K562 (cell line): ENCODE results near the gene SLC48A1. TPM values are rescaled to one million over a fixed set of nuclear protein-coding genes. Genes with fewer than 3 reads are reported as not detected.

ENCODE experiments used
- ATAC-seq: fragments of 200-7000 bp; cut with Tn5 transposase; 3 replicates; pipeline ENCODE4 v1.9.1; 2020; ENCODE audit warnings: moderate library complexity
- BruUV-seq: library from RNA; stranded (reverse); fragments of 400-500 nt; replicated peaks from 2 replicates; lab custom pipeline; 2021; lab: Mats Ljungman, UMichigan
- CTCF ChIA-PET: fragments of 300-600 bp; formaldehyde crosslinking; extraction: SDS; loops from one replicate; lab custom pipeline; 2021; ENCODE audit warnings: low intra/inter-chr PET ratio; lab: Yijun Ruan, JAX
- POLR2A ChIA-PET: fragments of 300-600, 350-650 bp; sonication (Branson Sonifier 250); formaldehyde crosslinking; extraction: SDS; loops from one replicate; lab custom pipeline; 2021; ENCODE audit warnings: antibody characterized with exemption, inconsistent platforms; lab: Yijun Ruan, JAX
- DNase-seq, 4 experiments: peaks; one replicate each; pipeline versions ENCODE4 v3.0.0 to v3.0.0-alpha.2; 2011 to 2018; ENCODE audit warnings: low spot score in 3 of 4, mixed read lengths in 3 of 4; ENCODE audit errors: extremely low read depth in 1 of 4
- FAIRE-seq: peaks from 2 replicates; lab custom pipeline; 2011; peaks lifted over from hg19 to GRCh38; lab: Jason Lieb, UNC
- H2AFZ ChIP-seq: 2 replicates; pipeline ENCODE4 v1.6.0; 2011; ENCODE audit warnings: low read depth, low read length, control low read depth, inconsistent platforms
- H3K27ac ChIP-seq: fragments of 200-600 bp; 3 replicates; pipeline ENCODE4 v1.8.0; 2011; ENCODE audit warnings: low read depth, mild to moderate bottlenecking, control low read depth, inconsistent platforms, low read length, moderate library complexity, mixed read lengths; ENCODE audit errors: extremely low read depth
- H3K27me3 ChIP-seq, 2 experiments: fragments of 300-600 bp in 1 of 2; 2 replicates in 1 of 2; 3 replicates in 1 of 2; pipeline versions ENCODE4 v1.6.0 to v1.8.0; 2011; ENCODE audit warnings: inconsistent platforms in 2 of 2, low read length in 2 of 2, mild to moderate bottlenecking in 1 of 2, mixed read lengths in 1 of 2, moderate library complexity in 1 of 2; ENCODE audit not compliant: control insufficient read depth in 2 of 2, insufficient read depth in 2 of 2
- H3K36me3 ChIP-seq: fragments of 300-600 bp; 3 replicates; pipeline ENCODE4 v1.8.0; 2011; ENCODE audit warnings: mild to moderate bottlenecking, low read length, inconsistent platforms; ENCODE audit not compliant: control insufficient read depth, insufficient read depth
- H3K4me1 ChIP-seq, 2 experiments: fragments of 200-600 bp in 1 of 2; replicated peaks in 1 of 2; 2 replicates in 1 of 2; 3 replicates in 1 of 2; pipeline versions ENCODE4 v1.5.1 to v1.8.0; 2011; ENCODE audit warnings: inconsistent platforms in 2 of 2, low read length in 2 of 2, mild to moderate bottlenecking in 1 of 2, mixed read lengths in 1 of 2, moderate library complexity in 1 of 2; ENCODE audit not compliant: control insufficient read depth in 2 of 2, insufficient read depth in 2 of 2
- H3K4me2 ChIP-seq: 2 replicates; pipeline ENCODE4 v1.6.1; 2011; ENCODE audit warnings: low read length, control low read depth, inconsistent platforms, mixed read lengths; ENCODE audit not compliant: insufficient read depth
- H3K4me3 ChIP-seq: fragments of 200-600 bp; sonication (generic), shearing (Covaris generic); 2 replicates; pipeline ENCODE4 v1.5.1; 2016; ENCODE audit warnings: control low read depth, inconsistent platforms
- H3K79me2 ChIP-seq: fragments of 200-600 bp; 3 replicates; pipeline ENCODE4 v1.8.0; 2011; ENCODE audit warnings: low read length, inconsistent platforms; ENCODE audit not compliant: control insufficient read depth, insufficient read depth
- H3K9ac ChIP-seq, 2 experiments: 2 replicates each; pipeline versions ENCODE4 v1.6.0 to v1.6.1; 2011; ENCODE audit warnings: low read depth in 2 of 2, low read length in 2 of 2, control low read depth in 1 of 2, inconsistent platforms in 1 of 2, mild to moderate bottlenecking in 1 of 2, mixed read lengths in 1 of 2; ENCODE audit not compliant: insufficient read depth in 1 of 2
- H3K9me1 ChIP-seq: one replicate; pipeline ENCODE4 v1.6.0; 2011; ENCODE audit warnings: inconsistent platforms, mild to moderate bottlenecking, low read length, moderate library complexity; ENCODE audit not compliant: control insufficient read depth, insufficient read depth
- H3K9me3 ChIP-seq: replicated peaks from 2 replicates; pipeline ENCODE4 v1.5.1; 2011; ENCODE audit warnings: low read depth, low read length, inconsistent platforms; ENCODE audit not compliant: control insufficient read depth, insufficient read depth
- H4K20me1 ChIP-seq: replicated peaks from 2 replicates; pipeline ENCODE4 v1.6.1; 2011; ENCODE audit warnings: low read length, inconsistent platforms, mixed read lengths; ENCODE audit not compliant: control insufficient read depth, insufficient read depth
- C11orf30 ChIP-seq: fragments of 450-650 bp; IDR thresholded peaks from 2 replicates; pipeline ENCODE4 v1.6.1; 2016; ENCODE audit warnings: low read depth, mild to moderate bottlenecking
- FOXP1 ChIP-seq: sonication (generic); formaldehyde crosslinking; IDR thresholded peaks from 2 replicates; pipeline ENCODE4 v1.8.0; 2022; ENCODE audit warnings: mild to moderate bottlenecking, missing genetic modification reagents
- GTF2F1 ChIP-seq: IDR thresholded peaks from 2 replicates; pipeline ENCODE4 v1.6.1; 2011; ENCODE audit warnings: low read depth, low read length, improper control_type of control experiment
- HCFC1 ChIP-seq: IDR thresholded peaks from 2 replicates; pipeline ENCODE4 v1.6.1; 2012; ENCODE audit warnings: low read depth, low read length, improper control_type of control experiment
- KAT8 ChIP-seq: fragments of 450-650 bp; IDR thresholded peaks from 2 replicates; pipeline ENCODE4 v1.6.1; 2016; ENCODE audit warnings: low read depth, mild to moderate bottlenecking
- MAFG ChIP-seq: fragments of 450-650 bp; conservative IDR thresholded peaks from 2 replicates; pipeline ENCODE4 v1.6.1; 2016; ENCODE audit warnings: missing genetic modification characterization, missing compliant biosample characterization
- MAFK ChIP-seq: IDR thresholded peaks from 2 replicates; pipeline ENCODE4 v1.6.1; 2011; ENCODE audit warnings: low read length, improper control_type of control experiment
- NUFIP1 ChIP-seq: fragments of 450-650 bp; IDR thresholded peaks from 2 replicates; pipeline ENCODE4 v1.6.1; 2018; ENCODE audit not compliant: partially characterized antibody
- TBP ChIP-seq: optimal IDR thresholded peaks from 2 replicates; pipeline ENCODE3; 2011; ENCODE audit warnings: low read depth, low read length, improper control_type of control experiment
- ZNF12 ChIP-seq: sonication (generic); formaldehyde crosslinking; IDR thresholded peaks from 2 replicates; pipeline ENCODE4 v1.4.0; 2020; ENCODE audit warnings: mild to moderate bottlenecking, missing genetic modification reagents
- ZNF75A ChIP-seq: fragments of 450-650 bp; formaldehyde crosslinking; IDR thresholded peaks from 2 replicates; pipeline ENCODE4 v1.4.0; 2020; ENCODE audit warnings: mild to moderate bottlenecking
- WGBS: fragments of 100-300 bp; shearing (Covaris generic); methylation state at CpG from one replicate; pipeline ENCODE4 v1.1.6; 2016; ENCODE audit warnings: low coverage, mixed read lengths; ENCODE audit not compliant: insufficient coverage; ENCODE audit errors: missing lambda C conversion rate; 5-methylcytosine and 5-hydroxymethylcytosine counted together
- in situ Hi-C: fragments of 300-500 bp; cut with MboI; formaldehyde crosslinking; loops from 4 replicates; pipeline ENCODE4 v1.15.0; 2018; ENCODE audit warnings: inconsistent platforms, mixed read lengths
- intact Hi-C: fragments of 100-400 bp; cut with micrococcal nuclease; formaldehyde crosslinking; loops from 2 replicates; pipeline ENCODE4 v1.14.2; 2022
- polyA plus RNA-seq, 8 experiments: library from polyadenylated mRNA; depleted of rRNA in 4 of 8; stranded (reverse) in 5 of 8; unstranded in 3 of 8; fragments of >200 nt; fragmentation: Nextera tagmentation in 2 of 8; fragmentation: Illumina TruSeq in 1 of 8; extraction: Ambion mirVana in 2 of 8; extraction: Trizol in 1 of 8; gene quantifications; 2 replicates each; pipeline versions ENCODE4 v1.2.1 to v1.2.3, GENCODE V29; 2011 to 2014; ENCODE audit warnings: inconsistent platforms in 1 of 8, missing spikeins in 1 of 8
- total RNA-seq, 7 experiments: library from RNA; depleted of rRNA in 6 of 7; stranded (reverse); fragments of >200 nt in 6 of 7; fragmentation: Illumina TruSeq in 2 of 7; extraction: Trizol in 2 of 7; gene quantifications; 2 replicates each; pipeline versions ENCODE4 v1.2.1 to v1.2.3, GENCODE V29; 2011 to 2021; ENCODE audit warnings: low replicate concordance in 1 of 7
- TF ChIP-seq, protein P1 (sequence below), 2 experiments: fragments of 450-650 bp in 1 of 2; IDR thresholded peaks; 2 replicates each; pipeline ENCODE4 v1.6.1; 2011 to 2017; ENCODE audit warnings: low read depth in 2 of 2, antibody characterized with exemption in 1 of 2, borderline replicate concordance in 1 of 2, low read length in 1 of 2, mild to moderate bottlenecking in 1 of 2, mixed read lengths in 1 of 2; ENCODE audit not compliant: control insufficient read depth in 1 of 2
- TF ChIP-seq, protein P2 (sequence below): fragments of 250-450 bp; sonication (Bioruptor Pico); IDR thresholded peaks from 2 replicates; pipeline ENCODE4 v1.6.1; 2021; ENCODE audit warnings: mild to moderate bottlenecking
- TF ChIP-seq, protein P3 (sequence below): fragments of 450-650 bp; IDR thresholded peaks from 2 replicates; pipeline ENCODE4 v1.6.1; 2018; ENCODE audit warnings: mild to moderate bottlenecking, low read depth; ENCODE audit not compliant: partially characterized antibody

The SLC48A1 gene
- total and polyA plus RNA-seq, 9 of the 15 experiments (the other 6 are each of a cell fraction or from before 2014, with no cell fraction given) = 10.7 to 37.5 (median 18.7) TPM

DNA sequence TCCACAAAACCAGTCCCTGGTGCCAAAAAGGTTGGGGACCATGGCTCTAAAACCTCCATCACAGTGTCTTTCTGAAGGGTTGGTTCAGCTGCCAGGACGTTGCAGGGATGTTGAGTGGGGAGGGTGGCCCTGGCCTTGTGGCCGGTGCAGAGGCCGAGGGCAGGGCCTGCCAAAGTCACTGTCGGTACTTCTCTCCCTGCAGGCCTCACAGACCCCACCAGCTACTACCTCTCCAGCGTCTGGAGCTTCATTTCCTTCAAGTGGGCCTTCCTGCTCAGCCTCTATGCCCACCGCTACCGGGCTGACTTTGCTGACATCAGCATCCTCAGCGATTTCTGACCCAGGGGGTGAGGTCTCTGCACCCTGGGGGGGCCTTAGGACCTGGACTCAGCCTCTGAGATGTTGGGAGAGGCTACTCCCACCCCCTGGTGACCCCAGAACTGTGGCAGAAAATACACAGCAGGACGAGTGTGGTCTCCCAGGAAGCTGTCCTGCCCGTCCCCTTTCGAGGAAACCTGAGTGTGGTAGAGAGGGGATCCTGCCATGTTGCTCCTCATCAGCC is 7.0 kb downstream of the SLC48A1 start:
- FAIRE-seq (no peak), ATAC-seq (no peak), DNase-seq (no peak)
- ChIA-PET POLR2A (interaction anchor here (0.6 to 2.0 kb wide), 7 partner anchors 10 to 78 kb away, joined by 3 to 6 read pairs (median 4); partner anchors contain the start of gene RAPGEF3), CTCF (interaction anchor here (1.8 to 4.5 kb wide), 3 partner anchors 13 to 64 kb away, joined by 6 to 42 read pairs (median 21); no protein-coding TSS in a partner anchor)
- Histone ChIP-seq H3K4me3 (no peak overlapping the region), H3K36me3 (peaks cover 65% of the 10 kb centered on the region; the same call in 2 of the 3 replicates), H3K9me3 (no peaks in the 10 kb centered on the region), H3K27ac (no peak overlapping the region), H3K79me2 (peaks cover 52% of the 10 kb centered on the region), H3K4me1 (peaks cover 41 to 73% of the 10 kb centered on the region in 2 experiments), H2AFZ (no peak overlapping the region), H3K27me3 (no peaks in the 10 kb centered on the region), H3K9me1 (peaks cover 5% of the 10 kb centered on the region), H3K9ac (peak overlapping the region in 1 of 2 experiments; percentile 17; a peak in 1 of 4 replicates), H4K20me1 (peaks cover 17% of the 10 kb centered on the region; the same call in 1 of the 2 replicates), H3K4me2 (no peak overlapping the region)
- in situ Hi-C loops = loop anchor here (10.0 kb wide), 1 partner anchor 65 kb away; no protein-coding TSS in a partner anchor
- no TSS peak for BruUV-seq
- 79% methylated on average over 9 of the region's 11 CpGs for WGBS
- intact Hi-C loops = loop anchor here (1.0 kb wide), 3 partner anchors 38 to 65 kb away; no protein-coding TSS in a partner anchor
- TF ChIP-seq, protein P1, sequence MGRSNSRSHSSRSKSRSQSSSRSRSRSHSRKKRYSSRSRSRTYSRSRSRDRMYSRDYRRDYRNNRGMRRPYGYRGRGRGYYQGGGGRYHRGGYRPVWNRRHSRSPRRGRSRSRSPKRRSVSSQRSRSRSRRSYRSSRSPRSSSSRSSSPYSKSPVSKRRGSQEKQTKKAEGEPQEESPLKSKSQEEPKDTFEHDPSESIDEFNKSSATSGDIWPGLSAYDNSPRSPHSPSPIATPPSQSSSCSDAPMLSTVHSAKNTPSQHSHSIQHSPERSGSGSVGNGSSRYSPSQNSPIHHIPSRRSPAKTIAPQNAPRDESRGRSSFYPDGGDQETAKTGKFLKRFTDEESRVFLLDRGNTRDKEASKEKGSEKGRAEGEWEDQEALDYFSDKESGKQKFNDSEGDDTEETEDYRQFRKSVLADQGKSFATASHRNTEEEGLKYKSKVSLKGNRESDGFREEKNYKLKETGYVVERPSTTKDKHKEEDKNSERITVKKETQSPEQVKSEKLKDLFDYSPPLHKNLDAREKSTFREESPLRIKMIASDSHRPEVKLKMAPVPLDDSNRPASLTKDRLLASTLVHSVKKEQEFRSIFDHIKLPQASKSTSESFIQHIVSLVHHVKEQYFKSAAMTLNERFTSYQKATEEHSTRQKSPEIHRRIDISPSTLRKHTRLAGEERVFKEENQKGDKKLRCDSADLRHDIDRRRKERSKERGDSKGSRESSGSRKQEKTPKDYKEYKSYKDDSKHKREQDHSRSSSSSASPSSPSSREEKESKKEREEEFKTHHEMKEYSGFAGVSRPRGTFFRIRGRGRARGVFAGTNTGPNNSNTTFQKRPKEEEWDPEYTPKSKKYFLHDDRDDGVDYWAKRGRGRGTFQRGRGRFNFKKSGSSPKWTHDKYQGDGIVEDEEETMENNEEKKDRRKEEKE (IDR thresholded peaks at IDR 0.05; ENCODE audit: borderline replicate concordance in 1 of 2, control insufficient read depth in 1 of 2, low read depth in 2 of 2, low read length in 1 of 2) = no peak
- TF ChIP-seq ZNF75A (CRISPR knock-in tag) (no peak), TBP (no peak), MAFK (peak; percentile 37; the same call in 1 of the 2 replicates), C11orf30 (peak; percentile 35; the same call in 1 of the 2 replicates), ZNF12 (no peak), MAFG (tag) (0 out of 2 replicates have a peak, but pooled peaks have one; percentile 5), NUFIP1 (no peak), GTF2F1 (no peak), HCFC1 (no peak), FOXP1 (CRISPR knock-in tag) (no peak), KAT8 (no peak)
- TF ChIP-seq, protein P2, sequence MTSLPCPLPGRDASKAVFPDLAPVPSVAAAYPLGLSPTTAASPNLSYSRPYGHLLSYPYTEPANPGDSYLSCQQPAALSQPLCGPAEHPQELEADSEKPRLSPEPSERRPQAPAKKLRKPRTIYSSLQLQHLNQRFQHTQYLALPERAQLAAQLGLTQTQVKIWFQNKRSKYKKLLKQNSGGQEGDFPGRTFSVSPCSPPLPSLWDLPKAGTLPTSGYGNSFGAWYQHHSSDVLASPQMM (CRISPR knock-in tag) = no peak
- TF ChIP-seq, protein P3, sequence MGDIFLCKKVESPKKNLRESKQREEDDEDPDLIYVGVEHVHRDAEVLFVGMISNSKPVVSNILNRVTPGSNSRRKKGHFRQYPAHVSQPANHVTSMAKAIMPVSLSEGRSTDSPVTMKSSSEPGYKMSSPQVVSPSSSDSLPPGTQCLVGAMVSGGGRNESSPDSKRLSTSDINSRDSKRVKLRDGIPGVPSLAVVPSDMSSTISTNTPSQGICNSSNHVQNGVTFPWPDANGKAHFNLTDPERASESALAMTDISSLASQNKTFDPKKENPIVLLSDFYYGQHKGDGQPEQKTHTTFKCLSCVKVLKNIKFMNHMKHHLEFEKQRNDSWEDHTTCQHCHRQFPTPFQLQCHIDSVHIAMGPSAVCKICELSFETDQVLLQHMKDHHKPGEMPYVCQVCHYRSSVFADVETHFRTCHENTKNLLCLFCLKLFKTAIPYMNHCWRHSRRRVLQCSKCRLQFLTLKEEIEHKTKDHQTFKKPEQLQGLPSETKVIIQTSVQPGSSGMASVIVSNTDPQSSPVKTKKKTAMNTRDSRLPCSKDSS = no peak
